ENCODE measurements around the gene LIF.
"Not testable (repeated sequence)": the region's sequence is repeated elsewhere in the genome, so short reads cannot be mapped to it uniquely, and the experiment has no call there.

LIF gene

GRCh38 chr22:30204015-30204741 is 42.4 kb downstream of the LIF start:
- DNase-seq, result no peak

DNA sequence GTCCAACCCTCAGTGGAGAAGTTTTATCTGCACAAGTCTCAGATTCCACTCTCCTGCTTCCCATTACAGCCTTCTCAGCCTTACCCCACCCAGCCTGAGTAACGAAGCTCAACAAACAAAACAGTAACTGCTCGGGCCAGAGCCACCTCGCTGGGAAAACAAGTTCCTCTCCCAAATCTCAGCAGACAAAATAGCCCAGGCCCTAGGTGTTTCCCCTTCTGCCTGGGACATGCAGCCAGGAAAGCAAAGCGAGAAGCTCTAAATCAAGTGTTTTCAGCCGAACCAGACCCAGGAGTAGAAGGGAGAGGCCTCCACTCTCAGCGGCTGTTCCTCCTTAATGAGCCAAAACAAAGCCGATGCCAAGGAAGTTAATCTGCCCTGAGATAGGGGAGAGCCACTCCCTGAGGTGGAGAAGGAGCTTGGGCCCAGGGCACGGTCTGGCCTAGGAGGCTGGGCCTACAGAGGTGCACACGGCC is 44.0 kb downstream of the LIF start:
- no peak for DNase-seq

- no peak for DNase-seq
These were observed 44.6 kb downstream of the LIF start for GRCh38 chr22:30201945-30202344.

- DNase-seq, result not testable (repeated sequence)
These were observed 45.7 kb downstream of the LIF start for GRCh38 chr22:30200905-30201304.

DNA sequence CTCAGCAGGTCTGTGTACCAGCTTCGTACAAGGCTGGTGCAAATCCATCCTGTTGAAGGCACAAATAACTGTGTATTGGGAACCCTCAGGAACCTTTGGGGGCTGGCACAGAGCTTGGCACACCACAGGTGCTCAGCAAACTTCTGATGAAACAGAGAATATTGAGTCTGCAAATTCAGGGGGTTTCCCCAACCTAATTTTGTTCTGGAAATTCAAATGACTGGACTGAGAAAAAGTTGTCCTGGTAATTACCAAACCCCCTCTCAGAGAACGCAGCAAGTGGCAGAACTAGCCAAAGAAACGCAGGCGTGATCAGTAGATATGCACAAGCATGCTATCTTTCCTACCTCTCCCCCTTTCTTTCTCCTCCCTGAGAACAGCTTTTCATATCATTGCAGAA is 47.6 kb downstream of the LIF start:
- DNase-seq, result peak; percentile 69

DNA sequence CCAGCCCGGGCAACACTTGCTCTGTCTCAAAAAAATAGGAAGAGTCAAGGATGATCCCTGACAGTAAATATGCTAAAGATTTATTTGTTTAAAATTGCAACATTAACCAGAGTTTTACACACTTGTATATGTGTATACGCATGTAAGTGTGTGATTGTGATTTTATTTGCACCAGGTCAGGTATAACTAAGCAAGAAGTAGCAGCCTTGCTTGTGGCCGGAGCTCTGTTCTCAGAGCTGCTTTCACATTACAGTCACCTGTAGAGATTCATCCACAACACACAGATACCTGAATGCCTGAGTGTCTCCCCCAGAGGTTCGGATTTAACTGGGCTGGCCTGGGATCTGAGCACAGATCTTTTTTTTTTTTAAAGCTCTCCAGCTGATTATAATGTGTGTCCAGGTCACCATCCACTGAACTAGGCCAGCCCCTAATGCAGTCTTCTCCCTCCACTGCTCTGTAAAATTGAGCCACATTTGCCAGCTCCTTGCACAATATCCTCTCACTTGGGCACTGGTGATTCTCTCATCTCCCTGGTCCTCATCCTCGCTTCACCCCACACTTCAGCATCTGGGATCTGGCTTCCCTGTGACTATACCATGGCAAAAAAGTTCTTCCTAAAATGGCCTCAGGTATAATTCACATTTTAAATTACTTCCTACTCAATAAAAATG is 48.3 kb downstream of the LIF start:
- no peak for DNase-seq

DNA sequence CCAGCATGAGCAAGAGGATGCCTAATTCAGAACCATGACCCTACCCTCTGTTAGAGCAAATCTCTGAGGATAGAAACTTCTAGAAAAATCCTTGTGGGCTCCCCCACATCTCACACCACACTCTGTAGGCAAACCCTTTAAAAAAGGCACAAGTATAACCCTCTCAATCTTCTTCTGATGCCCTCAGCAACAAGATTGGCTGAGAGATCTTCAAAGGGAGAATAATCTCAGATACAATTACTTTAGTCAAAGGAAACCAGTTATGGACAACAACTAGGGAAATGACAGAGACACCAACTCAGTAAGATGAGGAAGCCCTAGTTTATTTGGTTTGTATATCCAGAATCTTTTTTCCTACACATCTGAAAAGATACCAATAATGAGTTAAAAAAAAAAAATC is 49.2 kb downstream of the LIF start:
- no peak for DNase-seq

- DNase-seq, result no peak
These were observed 49.7 kb downstream of the LIF start for GRCh38 chr22:30196880-30197336.

GRCh38 chr22:30196141-30196879 is 50.2 kb downstream of the LIF start:
- DNase-seq, result peak; percentile 82

- peak; percentile 58 for DNase-seq
These were observed 51.1 kb downstream of the LIF start for GRCh38 chr22:30195245-30196140.

DNA sequence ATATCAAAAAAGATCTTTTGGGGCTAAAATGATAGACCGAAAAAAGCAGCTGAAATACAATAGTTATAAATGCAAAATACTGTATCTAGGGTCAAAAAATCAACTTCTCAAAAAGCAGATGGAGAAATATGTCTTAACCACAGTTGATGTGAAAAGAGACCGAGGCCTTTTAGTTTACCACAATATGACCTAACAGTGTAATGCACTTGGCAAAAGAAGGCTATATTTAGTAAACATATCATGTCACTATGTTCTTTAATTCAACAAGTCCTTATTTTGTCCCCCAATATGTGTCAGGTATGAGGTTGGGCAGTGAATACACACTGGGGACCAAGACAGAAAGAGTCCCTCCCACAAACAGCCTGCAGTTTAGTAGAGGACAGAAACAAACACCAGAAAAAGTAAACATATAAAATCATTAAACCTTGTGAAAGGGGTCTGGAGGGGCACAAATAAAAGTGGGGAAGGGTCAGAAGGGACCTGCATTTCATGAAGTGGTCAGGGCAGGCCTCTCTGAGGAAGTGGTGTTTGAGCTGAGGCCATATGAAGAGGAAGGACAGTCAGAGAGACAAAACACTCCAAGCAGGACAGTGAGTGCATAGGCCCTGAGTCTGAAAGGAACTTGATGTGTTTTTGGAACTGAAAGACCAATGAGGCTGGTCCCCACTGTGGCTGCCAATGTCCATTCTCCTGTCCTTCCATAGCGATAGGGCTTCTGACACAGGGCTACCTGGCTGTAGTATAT is 53.4 kb downstream of the LIF start:
- no peak for DNase-seq

- no peak for DNase-seq
These were observed 54.1 kb downstream of the LIF start for GRCh38 chr22:30192427-30192826.

GRCh38 chr22:30191040-30191701 is 55.4 kb downstream of the LIF start:
- DNase-seq, result no peak

GRCh38 chr22:30190574-30190973 is 56.0 kb downstream of the LIF start:
- DNase-seq, result no peak
